Subcutaneous adipose tissue (tissue), 4 donors: ENCODE data around the gene CCDC28B. TPM values are rescaled to one million over a fixed set of nuclear protein-coding genes. Genes with fewer than 3 reads are reported as not detected.

Experiments
- CTCF ChIP-seq: fragments of 450-650 bp; IDR thresholded peaks from one replicate; pipeline ENCODE4 v1.5.1; 2016; ENCODE audit warnings: low read depth, mild to moderate bottlenecking, control low read depth, antibody characterized with exemption, moderate library complexity
- total RNA-seq, 4 donors: library from RNA; depleted of rRNA; stranded (reverse); fragments of >200 nt; gene quantifications; one replicate each; pipeline ENCODE4 v1.1.0, GENCODE V29; 2016

CCDC28B gene
- total RNA-seq, 4 donors from 2014 or later = 0.75 to 2.7 (median 2.2) TPM; not detected in 1

GRCh38 chr1:32228771-32229170, 28.4 kb downstream of the CCDC28B start:
- TF ChIP-seq CTCF = no peak

- TF ChIP-seq CTCF = no peak
These were observed 31.5 kb downstream of the CCDC28B start for GRCh38 chr1:32231843-32232432.

- TF ChIP-seq CTCF = no peak
These were observed 32.3 kb downstream of the CCDC28B start for GRCh38 chr1:32232558-32233304.

GRCh38 chr1:32234792-32235191, 34.4 kb downstream of the CCDC28B start:
- TF ChIP-seq CTCF = no peak

- TF ChIP-seq CTCF = no peak
These were observed 38.9 kb downstream of the CCDC28B start for GRCh38 chr1:32239337-32239736.

- no peak for TF ChIP-seq CTCF
These were observed 39.4 kb downstream of the CCDC28B start for GRCh38 chr1:32239790-32240139.

GRCh38 chr1:32240140-32240951, 40.0 kb downstream of the CCDC28B start:
- TF ChIP-seq CTCF = no peak
